Trophoblast cell (in vitro differentiated cells and primary cell): ENCODE results near the gene ZNF774.
A peak's percentile ranks its signal among the peaks of the same experiment; 100 is the strongest.
"Not testable (repeated sequence)": the region's sequence is repeated elsewhere in the genome, so short reads cannot be mapped to it uniquely, and the experiment has no call there.

Experiments
- DNase-seq, 2 donors: peaks; one replicate each; pipeline ENCODE4 v3.0.0-alpha.2; 2016
- H2AFZ ChIP-seq: 2 replicates; pipeline ENCODE4 v1.6.1; 2013; ENCODE audit warnings: low read length, moderate library complexity, mild to moderate bottlenecking; ENCODE audit not compliant: insufficient read depth, poor library complexity
- H2AK5ac ChIP-seq: 2 replicates; pipeline ENCODE4 v1.6.1; 2013; ENCODE audit warnings: mild to moderate bottlenecking, low read length
- H2BK120ac ChIP-seq: 2 replicates; pipeline ENCODE4 v1.6.1; 2013; ENCODE audit warnings: low read length, mild to moderate bottlenecking, moderate library complexity; ENCODE audit not compliant: insufficient read depth, poor library complexity
- H2BK12ac ChIP-seq: 2 replicates; pipeline ENCODE4 v1.6.1; 2013; ENCODE audit warnings: mild to moderate bottlenecking, low read length, moderate library complexity
- H2BK5ac ChIP-seq: 2 replicates; pipeline ENCODE4 v1.6.1; 2013; ENCODE audit warnings: low read length, low read depth, moderate library complexity, mild to moderate bottlenecking; ENCODE audit not compliant: poor library complexity
- H3K14ac ChIP-seq: 2 replicates; pipeline ENCODE4 v1.6.1; 2013; ENCODE audit warnings: mild to moderate bottlenecking, low read length
- H3K18ac ChIP-seq: 2 replicates; pipeline ENCODE4 v1.6.1; 2013; ENCODE audit warnings: mild to moderate bottlenecking, low read length
- H3K23ac ChIP-seq: 2 replicates; pipeline ENCODE4 v1.6.1; 2013; ENCODE audit warnings: low read length
- H3K27ac ChIP-seq: 2 replicates; pipeline ENCODE4 v1.5.1; 2013; ENCODE audit warnings: low read depth, mild to moderate bottlenecking, inconsistent platforms, low read length, moderate library complexity
- H3K27me3 ChIP-seq: 2 replicates; pipeline ENCODE4 v1.6.1; 2013; ENCODE audit warnings: inconsistent platforms, mild to moderate bottlenecking, low read length, moderate library complexity; ENCODE audit not compliant: insufficient read depth
- H3K36me3 ChIP-seq, 2 experiments: 1 replicate in 1 of 2; 2 replicates in 1 of 2; pipeline ENCODE4 v1.6.1; 2013; ENCODE audit warnings: low read length in 2 of 2, mild to moderate bottlenecking in 2 of 2, moderate library complexity in 1 of 2; ENCODE audit not compliant: insufficient read depth in 2 of 2, control insufficient read depth in 1 of 2
- H3K4ac ChIP-seq: 2 replicates; pipeline ENCODE4 v1.6.1; 2013; ENCODE audit warnings: low read depth, mild to moderate bottlenecking, low read length, moderate library complexity
- H3K4me1 ChIP-seq, 2 experiments: 1 replicate in 1 of 2; 2 replicates in 1 of 2; pipeline ENCODE4 v1.6.1; 2013; ENCODE audit warnings: low read length in 2 of 2, mild to moderate bottlenecking in 2 of 2, moderate library complexity in 1 of 2; ENCODE audit not compliant: insufficient read depth in 2 of 2, control insufficient read depth in 1 of 2
- H3K4me2 ChIP-seq: 2 replicates; pipeline ENCODE4 v1.6.1; 2013; ENCODE audit warnings: inconsistent platforms, mild to moderate bottlenecking, low read length, moderate library complexity
- H3K4me3 ChIP-seq: 2 replicates; pipeline ENCODE4 v1.5.1; 2013; ENCODE audit warnings: mild to moderate bottlenecking, low read depth, low read length, inconsistent platforms
- H3K79me1 ChIP-seq: one replicate; pipeline ENCODE4 v1.6.1; 2013; ENCODE audit warnings: low read length
- H3K79me2 ChIP-seq: 2 replicates; pipeline ENCODE4 v1.6.1; 2013; ENCODE audit warnings: low read length, mild to moderate bottlenecking; ENCODE audit not compliant: control insufficient read depth, insufficient read depth, poor library complexity
- H3K9ac ChIP-seq: 2 replicates; pipeline ENCODE4 v1.6.1; 2013; ENCODE audit warnings: mild to moderate bottlenecking, low read length
- H3K9me3 ChIP-seq: 2 replicates; pipeline ENCODE4 v1.6.1; 2013; ENCODE audit warnings: low read depth, mild to moderate bottlenecking, control low read depth, inconsistent platforms, low read length; ENCODE audit not compliant: insufficient read depth
- H4K12ac ChIP-seq: 2 replicates; pipeline ENCODE4 v1.6.1; 2013; ENCODE audit warnings: low read depth, mild to moderate bottlenecking, low read length, moderate library complexity
- H4K8ac ChIP-seq: 2 replicates; pipeline ENCODE4 v1.6.1; 2013; ENCODE audit warnings: low read depth, mild to moderate bottlenecking, low read length, moderate library complexity
- H4K91ac ChIP-seq: one replicate; pipeline ENCODE4 v1.6.1; 2013; ENCODE audit warnings: low read depth, mild to moderate bottlenecking, low read length, moderate library complexity
- WGBS: extraction: QIAGEN DNeasy Blood & Tissue Kit; methylation state at CpG from one replicate; pipeline ENCODE4 v1.1.7; 2013; ENCODE audit warnings: missing lambda C conversion rate; ENCODE audit not compliant: insufficient read length, insufficient coverage; ENCODE audit errors: extremely low coverage; 5-methylcytosine and 5-hydroxymethylcytosine counted together

ZNF774 gene

GRCh38 chr15:90343302-90343790, 8.7 kb upstream of the ZNF774 start:
- no peak overlapping the region for H3K27ac ChIP-seq
- H3K14ac ChIP-seq = no peak overlapping the region
- H3K9ac ChIP-seq = no peak overlapping the region
- H3K4me2 ChIP-seq = no peak overlapping the region
- H3K4ac ChIP-seq = no peak overlapping the region
- H3K18ac ChIP-seq = no peak overlapping the region
- no peaks in the 10 kb centered on the region for H3K79me1 ChIP-seq
- H3K79me2 ChIP-seq = no peaks in the 10 kb centered on the region
- H4K91ac ChIP-seq = no peak overlapping the region
- H4K8ac ChIP-seq = no peak overlapping the region
- no peak overlapping the region for H2BK5ac ChIP-seq
- H3K27me3 ChIP-seq = no peaks in the 10 kb centered on the region
- no CpG with 5 or more reads among the region's 5 CpGs for WGBS
- no peak overlapping the region for H4K12ac ChIP-seq
- H3K9me3 ChIP-seq = no peaks in the 10 kb centered on the region
- peak; percentile 66 to 74 for DNase-seq
- no peaks in the 10 kb centered on the region for H3K36me3 ChIP-seq
- no peak overlapping the region for H3K4me3 ChIP-seq
- H3K4me1 ChIP-seq = no peaks in the 10 kb centered on the region
- no peak overlapping the region for H2BK120ac ChIP-seq
- H3K23ac ChIP-seq = no peak overlapping the region
- no peak overlapping the region for H2AFZ ChIP-seq
- H2BK12ac ChIP-seq = no peak overlapping the region
- H2AK5ac ChIP-seq = no peak overlapping the region

DNA sequence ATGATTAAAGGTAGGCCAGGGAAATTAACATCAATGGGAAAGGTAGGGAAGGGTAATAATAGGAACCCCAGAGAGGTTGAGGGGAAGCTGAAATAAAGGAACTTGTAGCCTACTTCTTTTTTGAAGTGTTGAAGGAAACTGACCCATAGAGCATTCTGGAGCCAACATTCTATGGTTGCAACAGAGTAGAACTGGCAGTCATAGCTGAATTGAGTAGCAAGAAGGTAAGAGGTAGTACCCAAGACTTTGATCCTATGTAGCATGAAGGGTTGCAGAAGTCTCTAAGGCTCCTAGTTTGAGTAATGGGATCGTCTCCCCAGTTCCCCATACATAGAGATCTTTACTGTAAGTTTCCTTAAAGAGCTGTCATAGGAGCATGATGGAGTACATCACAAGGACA, 7.4 kb upstream of the ZNF774 start:
- Histone ChIP-seq H3K18ac (no peak overlapping the region), H4K8ac (no peak overlapping the region), H3K4me3 (no peak overlapping the region), H3K27me3 (no peaks in the 10 kb centered on the region), H2BK120ac (no peak overlapping the region), H4K91ac (no peak overlapping the region), H2AK5ac (no peak overlapping the region), H3K36me3 (no peaks in the 10 kb centered on the region), H3K14ac (no peak overlapping the region), H3K4me1 (no peaks in the 10 kb centered on the region), H3K9me3 (no peaks in the 10 kb centered on the region), H3K4me2 (no peak overlapping the region), H3K27ac (no peak overlapping the region), H3K4ac (no peak overlapping the region), H2AFZ (no peak overlapping the region), H3K23ac (no peak overlapping the region), H2BK5ac (no peak overlapping the region), H3K79me2 (no peaks in the 10 kb centered on the region), H4K12ac (no peak overlapping the region), H3K9ac (no peak overlapping the region), H3K79me1 (no peaks in the 10 kb centered on the region), H2BK12ac (no peak overlapping the region)
- no peak for DNase-seq
- WGBS = no CpG with 5 or more reads among the region's 1 CpG

DNA sequence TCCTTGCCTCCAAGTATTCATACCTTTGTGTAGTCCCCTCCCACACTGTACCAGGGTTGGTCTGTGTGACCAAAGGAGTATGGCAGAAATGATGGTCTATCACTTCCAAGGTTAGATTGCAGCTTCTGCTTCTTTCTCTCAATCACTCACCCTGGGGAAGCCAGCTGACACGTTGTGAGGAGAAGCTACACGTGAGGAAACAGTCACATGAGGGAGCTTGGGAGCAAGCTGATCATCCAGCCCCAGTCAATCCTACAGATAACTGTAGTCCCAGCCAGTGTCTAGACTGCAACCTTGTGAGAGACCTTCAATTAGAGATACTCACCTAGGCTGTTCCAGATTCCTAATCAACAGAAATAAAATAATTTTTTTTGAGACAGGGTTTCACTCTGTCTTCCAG, 6.2 kb upstream of the ZNF774 start:
- no peak overlapping the region for H4K8ac ChIP-seq
- H3K4me1 ChIP-seq = no peaks in the 10 kb centered on the region
- H3K36me3 ChIP-seq = no peaks in the 10 kb centered on the region
- H3K27ac ChIP-seq = no peak overlapping the region
- no peak overlapping the region for H2AK5ac ChIP-seq
- H3K4me2 ChIP-seq = no peak overlapping the region
- no peak overlapping the region for H2BK120ac ChIP-seq
- H3K18ac ChIP-seq = no peak overlapping the region
- no peaks in the 10 kb centered on the region for H3K9me3 ChIP-seq
- DNase-seq = no peak
- WGBS = no CpG with 5 or more reads among the region's 2 CpGs
- no peak overlapping the region for H3K9ac ChIP-seq
- no peaks in the 10 kb centered on the region for H3K27me3 ChIP-seq
- H2BK12ac ChIP-seq = no peak overlapping the region
- no peak overlapping the region for H3K4me3 ChIP-seq
- no peak overlapping the region for H4K91ac ChIP-seq
- H3K79me1 ChIP-seq = no peaks in the 10 kb centered on the region
- no peak overlapping the region for H3K4ac ChIP-seq
- H4K12ac ChIP-seq = no peak overlapping the region
- no peak overlapping the region for H3K14ac ChIP-seq
- no peak overlapping the region for H2BK5ac ChIP-seq
- no peak overlapping the region for H2AFZ ChIP-seq
- H3K79me2 ChIP-seq = no peaks in the 10 kb centered on the region
- no peak overlapping the region for H3K23ac ChIP-seq

- H2BK12ac ChIP-seq, H4K8ac ChIP-seq, H3K27me3 ChIP-seq, H2BK5ac ChIP-seq, H3K23ac ChIP-seq, H3K36me3 ChIP-seq, H3K4me1 ChIP-seq, H3K27ac ChIP-seq, H4K91ac ChIP-seq, H2BK120ac ChIP-seq, H3K4me3 ChIP-seq, H3K9me3 ChIP-seq, H3K79me1 ChIP-seq, H2AK5ac ChIP-seq, H3K4ac ChIP-seq, H2AFZ ChIP-seq, H3K9ac ChIP-seq, H3K4me2 ChIP-seq, H3K18ac ChIP-seq, H4K12ac ChIP-seq, H3K79me2 ChIP-seq, H3K14ac ChIP-seq: not testable (repeated sequence)
- DNase-seq = peak; percentile 44 to 61
- no CpG with 5 or more reads among the region's 1 CpG for WGBS
Measured at GRCh38 chr15:90347431-90348065, 4.5 kb upstream of the ZNF774 start.
